ENCODE results near the gene CLEC16A.
"Not testable (repeated sequence)": the region's sequence is repeated elsewhere in the genome, so short reads cannot be mapped to it uniquely, and the experiment has no call there.

The CLEC16A gene

GRCh38 chr16:10926867-10927266 is 17.5 kb upstream of the CLEC16A start:
- DNase-seq: no peak

GRCh38 chr16:10927497-10928112 is 16.8 kb upstream of the CLEC16A start:
- no peak for DNase-seq

- DNase-seq: not testable (repeated sequence)
Measured at GRCh38 chr16:10929097-10929496, 15.3 kb upstream of the CLEC16A start.

GRCh38 chr16:10929853-10930754 is 14.3 kb upstream of the CLEC16A start:
- DNase-seq: no peak

GRCh38 chr16:10930755-10931093 is 13.6 kb upstream of the CLEC16A start:
- no peak for DNase-seq

- DNase-seq: no peak
Measured at GRCh38 chr16:10931134-10931533, 13.2 kb upstream of the CLEC16A start.

- no peak for DNase-seq
Measured at GRCh38 chr16:10931977-10932632, 12.3 kb upstream of the CLEC16A start.

- DNase-seq: no peak
Measured at GRCh38 chr16:10932959-10933710, 11.2 kb upstream of the CLEC16A start.

GRCh38 chr16:10933865-10934264 is 10.5 kb upstream of the CLEC16A start:
- DNase-seq: no peak

- no peak for DNase-seq
Measured at GRCh38 chr16:10934325-10935107, 9.8 kb upstream of the CLEC16A start.

GRCh38 chr16:10935226-10935915 is 9.0 kb upstream of the CLEC16A start:
- DNase-seq: no peak

GRCh38 chr16:10936272-10936984 is 7.9 kb upstream of the CLEC16A start:
- DNase-seq: no peak

GRCh38 chr16:10937068-10937859 is 7.1 kb upstream of the CLEC16A start:
- no peak for DNase-seq

GRCh38 chr16:10938321-10938720 is 6.0 kb upstream of the CLEC16A start:
- DNase-seq: no peak

GRCh38 chr16:10938796-10939648 is 5.3 kb upstream of the CLEC16A start:
- DNase-seq: no peak

- no peak for DNase-seq
Measured at GRCh38 chr16:10939649-10940234, 4.6 kb upstream of the CLEC16A start.

GRCh38 chr16:10940501-10941079 is 3.8 kb upstream of the CLEC16A start:
- no peak for DNase-seq
